Body of pancreas (tissue), 4 donors: ENCODE measurements around the gene NDUFA12.

Source experiments
- POLR2A ChIP-seq, 3 donors: fragments of 450-650 bp; IDR thresholded peaks; one replicate each; pipeline ENCODE4 v1.6.1; 2016; ENCODE audit warnings: antibody characterized with exemption in 3 of 3, mild to moderate bottlenecking in 2 of 3
- TF ChIP-seq, protein P1 (sequence below), 7 experiments: fragments of 450-650 bp in 4 of 7; fragments of 200-600 bp in 3 of 7; sonication (generic) in 3 of 7; IDR thresholded peaks; one replicate each; pipeline ENCODE4 v1.5.1; 2016 to 2019; ENCODE audit warnings: antibody characterized with exemption in 7 of 7

DNA sequence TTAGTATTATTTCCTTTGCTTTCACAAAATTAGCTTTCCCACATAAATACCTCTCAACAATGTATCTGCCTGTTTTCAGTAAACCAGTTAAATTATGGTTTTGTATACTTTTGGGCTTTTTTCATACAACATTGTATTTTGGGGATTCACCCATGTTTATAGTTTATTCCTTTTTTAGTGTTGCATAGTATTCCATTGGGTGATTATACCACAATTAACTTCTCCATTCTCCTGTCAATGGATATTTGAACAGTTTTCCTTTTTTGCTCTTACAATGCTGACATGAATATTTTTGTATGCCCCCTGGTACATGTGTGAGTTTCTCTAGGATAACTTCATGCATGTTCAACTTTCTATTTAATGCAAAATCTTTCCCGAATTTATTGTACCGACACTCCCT, 12.6 kb upstream of the NDUFA12 start:
- TF ChIP-seq, protein P1, sequence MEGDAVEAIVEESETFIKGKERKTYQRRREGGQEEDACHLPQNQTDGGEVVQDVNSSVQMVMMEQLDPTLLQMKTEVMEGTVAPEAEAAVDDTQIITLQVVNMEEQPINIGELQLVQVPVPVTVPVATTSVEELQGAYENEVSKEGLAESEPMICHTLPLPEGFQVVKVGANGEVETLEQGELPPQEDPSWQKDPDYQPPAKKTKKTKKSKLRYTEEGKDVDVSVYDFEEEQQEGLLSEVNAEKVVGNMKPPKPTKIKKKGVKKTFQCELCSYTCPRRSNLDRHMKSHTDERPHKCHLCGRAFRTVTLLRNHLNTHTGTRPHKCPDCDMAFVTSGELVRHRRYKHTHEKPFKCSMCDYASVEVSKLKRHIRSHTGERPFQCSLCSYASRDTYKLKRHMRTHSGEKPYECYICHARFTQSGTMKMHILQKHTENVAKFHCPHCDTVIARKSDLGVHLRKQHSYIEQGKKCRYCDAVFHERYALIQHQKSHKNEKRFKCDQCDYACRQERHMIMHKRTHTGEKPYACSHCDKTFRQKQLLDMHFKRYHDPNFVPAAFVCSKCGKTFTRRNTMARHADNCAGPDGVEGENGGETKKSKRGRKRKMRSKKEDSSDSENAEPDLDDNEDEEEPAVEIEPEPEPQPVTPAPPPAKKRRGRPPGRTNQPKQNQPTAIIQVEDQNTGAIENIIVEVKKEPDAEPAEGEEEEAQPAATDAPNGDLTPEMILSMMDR (IDR thresholded peaks at IDR 0.05), result no peak
- no peak for TF ChIP-seq POLR2A (IDR thresholded peaks at IDR 0.05)
